Measurements from ENCODE around the gene CFTR. TPM values are rescaled to one million over a fixed set of nuclear protein-coding genes. Genes with fewer than 3 reads are reported as not detected.
"Not testable (repeated sequence)": the region's sequence is repeated elsewhere in the genome, so short reads cannot be mapped to it uniquely, and the experiment has no call there.

Gene CFTR
- total RNA-seq, 1 donor from 2014 or later, result 1.2 TPM

GRCh38 chr7:117502331-117502730 is 22.5 kb downstream of the CFTR start:
- no peak for DNase-seq

- DNase-seq, result no peak
Observed at GRCh38 chr7:117505238-117505637, 25.4 kb downstream of the CFTR start.

GRCh38 chr7:117508676-117509075 is 28.9 kb downstream of the CFTR start:
- no peak for DNase-seq

- DNase-seq, result not testable (repeated sequence)
Observed at GRCh38 chr7:117517194-117517593, 37.4 kb downstream of the CFTR start.

- no peak for DNase-seq
Observed at GRCh38 chr7:117530390-117530789, 50.6 kb downstream of the CFTR start.

GRCh38 chr7:117531595-117532244 is 51.9 kb downstream of the CFTR start:
- no peak for DNase-seq

- DNase-seq, result no peak
Observed at GRCh38 chr7:117538053-117538452, 58.2 kb downstream of the CFTR start.

GRCh38 chr7:117544061-117544460 is 64.2 kb downstream of the CFTR start:
- DNase-seq, result no peak

- DNase-seq, result no peak
Observed at GRCh38 chr7:117548035-117548434, 68.2 kb downstream of the CFTR start.

- no peak for DNase-seq
Observed at GRCh38 chr7:117550625-117551024, 70.8 kb downstream of the CFTR start.

- DNase-seq, result no peak
Observed at GRCh38 chr7:117552660-117553059, 72.8 kb downstream of the CFTR start.

GRCh38 chr7:117555260-117555659 is 75.4 kb downstream of the CFTR start:
- no peak for DNase-seq

GRCh38 chr7:117559391-117559790 is 79.6 kb downstream of the CFTR start:
- no peak for DNase-seq

GRCh38 chr7:117560030-117560429 is 80.2 kb downstream of the CFTR start:
- DNase-seq, result no peak

GRCh38 chr7:117562759-117563158 is 82.9 kb downstream of the CFTR start:
- no peak for DNase-seq

- DNase-seq, result no peak
Observed at GRCh38 chr7:117564080-117564479, 84.3 kb downstream of the CFTR start.

GRCh38 chr7:117564627-117565026 is 84.8 kb downstream of the CFTR start:
- no peak for DNase-seq

- no peak for DNase-seq
Observed at GRCh38 chr7:117565226-117565625, 85.4 kb downstream of the CFTR start.

GRCh38 chr7:117567781-117568180 is 88.0 kb downstream of the CFTR start:
- DNase-seq, result no peak

GRCh38 chr7:117572856-117573620 is 93.2 kb downstream of the CFTR start:
- DNase-seq, result no peak

GRCh38 chr7:117581424-117581823 is 101.6 kb downstream of the CFTR start:
- no peak for DNase-seq

- DNase-seq, result no peak
Observed at GRCh38 chr7:117582219-117582704, 102.4 kb downstream of the CFTR start.

- DNase-seq, result no peak
Observed at GRCh38 chr7:117587931-117588330, 108.1 kb downstream of the CFTR start.

GRCh38 chr7:117588352-117588794 is 108.5 kb downstream of the CFTR start:
- DNase-seq, result no peak
